Body of pancreas (tissue), 4 donors: Measurements from ENCODE around the gene BCO1. TPM values are rescaled to one million over a fixed set of nuclear protein-coding genes. Genes with fewer than 3 reads are reported as not detected.

ENCODE experiments used
- ATAC-seq: fragments of 150-250 bp; one replicate; pipeline ENCODE4 v1.9.1; 2016
- DNase-seq, 4 donors: peaks; one replicate each; pipeline ENCODE4 v3.0.0-alpha.2; 2019
- H3K27ac ChIP-seq, 4 donors: fragments of 200-600 bp; sonication (generic); 1 replicate in 3 of 4; 2 replicates in 1 of 4; pipeline versions ENCODE4 v1.5.1 to v1.6.1; 2016 to 2019; ENCODE audit warnings: mild to moderate bottlenecking in 1 of 4, mixed read lengths in 1 of 4, moderate library complexity in 1 of 4
- H3K27me3 ChIP-seq, 2 donors: fragments of 200-600 bp; sonication (generic); one replicate each; pipeline ENCODE4 v1.6.0; 2016; ENCODE audit warnings: mild to moderate bottlenecking in 1 of 2
- H3K36me3 ChIP-seq, 2 donors: fragments of 200-600 bp; sonication (generic); replicated peaks in 1 of 2; 2 replicates each; pipeline ENCODE4 v1.5.1; 2016; ENCODE audit warnings: low read depth in 2 of 2; ENCODE audit not compliant: insufficient read depth in 1 of 2
- H3K4me1 ChIP-seq: fragments of 200-600 bp; sonication (generic); one replicate; pipeline ENCODE4 v1.6.0; 2016
- H3K4me3 ChIP-seq, 2 donors: fragments of 200-600 bp; sonication (generic); 1 replicate in 1 of 2; 2 replicates in 1 of 2; pipeline ENCODE4 v1.5.1; 2016 to 2019
- H3K9me3 ChIP-seq, 3 donors: fragments of 200-600 bp; sonication (generic); 1 replicate in 2 of 3; 2 replicates in 1 of 3; pipeline ENCODE4 v1.5.1; 2016
- CTCF ChIP-seq, 7 experiments: fragments of 450-650 bp in 4 of 7; fragments of 200-600 bp in 3 of 7; sonication (generic) in 3 of 7; IDR thresholded peaks; one replicate each; pipeline ENCODE4 v1.5.1; 2016 to 2019; ENCODE audit warnings: antibody characterized with exemption in 7 of 7
- POLR2A ChIP-seq, 3 donors: fragments of 450-650 bp; IDR thresholded peaks; one replicate each; pipeline ENCODE4 v1.6.1; 2016; ENCODE audit warnings: antibody characterized with exemption in 3 of 3, mild to moderate bottlenecking in 2 of 3
- WGBS, 2 donors: methylation state at CpG; one replicate each; pipeline ENCODE4 v1.1.5; 2017; 5-methylcytosine and 5-hydroxymethylcytosine counted together
- intact Hi-C: fragments of 100-400 bp; cut with DNase I; formaldehyde crosslinking; loops from one replicate; pipeline ENCODE4 v1.15.1; 2023
- total RNA-seq, 2 donors: library from RNA; depleted of rRNA; stranded (reverse); fragments of >200 nt; gene quantifications; one replicate each; pipeline ENCODE4 v1.1.0, GENCODE V29; 2016

BCO1 gene
- total RNA-seq, 2 donors from 2014 or later: not detected

- no peaks in the 10 kb centered on the region for H3K27me3 ChIP-seq
- intact Hi-C loops: no loop called here
- no peak overlapping the region for H3K27ac ChIP-seq
- WGBS, 2 donors: 46 to 48% methylated on average over 2 of the region's 2 CpGs
- no peaks in the 10 kb centered on the region for H3K36me3 ChIP-seq
- DNase-seq: peak in 1 of 4 donors; percentile 32
- no peak for TF ChIP-seq CTCF (IDR thresholded peaks at IDR 0.05)
- TF ChIP-seq POLR2A (IDR thresholded peaks at IDR 0.05): no peak
- no peaks in the 10 kb centered on the region for H3K4me1 ChIP-seq
- no peaks in the 10 kb centered on the region for H3K9me3 ChIP-seq
- ATAC-seq: no peak
- H3K4me3 ChIP-seq: no peak overlapping the region
Measured at GRCh38 chr16:81251871-81252270, 13.4 kb downstream of the BCO1 start.

GRCh38 chr16:81253141-81253540 lies 14.7 kb downstream of the BCO1 start:
- intact Hi-C loops: no loop called here
- no peak for ATAC-seq
- Histone ChIP-seq H3K27me3 (no peaks in the 10 kb centered on the region), H3K36me3 (no peaks in the 10 kb centered on the region), H3K27ac (no peak overlapping the region), H3K4me3 (no peak overlapping the region), H3K4me1 (no peaks in the 10 kb centered on the region), H3K9me3 (no peaks in the 10 kb centered on the region)
- DNase-seq: no peak
- WGBS, 2 donors: 83 to 85% methylated on average over 5 of the region's 5 CpGs
- TF ChIP-seq POLR2A (IDR thresholded peaks at IDR 0.05) (no peak), CTCF (IDR thresholded peaks at IDR 0.05) (no peak)

- Histone ChIP-seq H3K9me3 (no peaks in the 10 kb centered on the region), H3K27me3 (no peaks in the 10 kb centered on the region), H3K4me1 (no peaks in the 10 kb centered on the region), H3K4me3 (no peak overlapping the region), H3K27ac (no peak overlapping the region), H3K36me3 (no peaks in the 10 kb centered on the region)
- WGBS, 2 donors: 85 to 86% methylated on average over 5 of the region's 5 CpGs
- intact Hi-C loops: no loop called here
- DNase-seq (no peak), ATAC-seq (no peak)
- TF ChIP-seq POLR2A (IDR thresholded peaks at IDR 0.05) (no peak), CTCF (IDR thresholded peaks at IDR 0.05) (no peak)
Measured at GRCh38 chr16:81254922-81255526, 16.5 kb downstream of the BCO1 start.

- DNase-seq: no peak
- intact Hi-C loops: no loop called here
- Histone ChIP-seq H3K4me3 (no peak overlapping the region), H3K27ac (no peak overlapping the region), H3K36me3 (no peaks in the 10 kb centered on the region), H3K9me3 (no peaks in the 10 kb centered on the region), H3K4me1 (no peaks in the 10 kb centered on the region), H3K27me3 (no peaks in the 10 kb centered on the region)
- WGBS, 2 donors: 39 to 54% methylated on average over 4 of the region's 4 CpGs
- TF ChIP-seq POLR2A (IDR thresholded peaks at IDR 0.05) (no peak), CTCF (IDR thresholded peaks at IDR 0.05) (no peak)
- ATAC-seq: no peak
Measured at GRCh38 chr16:81259916-81260315, 21.4 kb downstream of the BCO1 start.

GRCh38 chr16:81261049-81261648 lies 22.7 kb downstream of the BCO1 start:
- DNase-seq: no peak
- WGBS, 2 donors: 63 to 65% methylated on average over 11 of the region's 11 CpGs

More at GRCh38 chr16:81261049-81261648, 22.7 kb downstream of the BCO1 start:
- ATAC-seq: no peak
- no peak overlapping the region for H3K27ac ChIP-seq
- H3K4me1 ChIP-seq: no peaks in the 10 kb centered on the region
- no peak for TF ChIP-seq POLR2A (IDR thresholded peaks at IDR 0.05)
- peak in 6 of 7 experiments; percentile 35 to 46 (median 38) for TF ChIP-seq CTCF (IDR thresholded peaks at IDR 0.05)
- no peaks in the 10 kb centered on the region for H3K9me3 ChIP-seq
- no peaks in the 10 kb centered on the region for H3K36me3 ChIP-seq
- intact Hi-C loops: no loop called here
- H3K27me3 ChIP-seq: no peaks in the 10 kb centered on the region
- H3K4me3 ChIP-seq: no peak overlapping the region
